Stimulated activated memory B cell treated with anti-CD40 and anti-IgM and Interleukin-4, amounts not matched to agents 10 μg/mL and 1 μg/mL and 100 μg/mL, for 72 hours (primary cell): ENCODE results near the gene SEH1L.
"Not testable (repeated sequence)": the region's sequence is repeated elsewhere in the genome, so short reads cannot be mapped to it uniquely, and the experiment has no call there.

Source experiments
- ATAC-seq: fragments of 150-1000 bp; cut with Tn5 transposase; 2 replicates; pipeline ENCODE4 v1.10.0; 2021
- H3K27ac Mint-ChIP-seq: one replicate; pipeline ENCODE4 v1.8.0; 2022; ENCODE audit warnings: mild to moderate bottlenecking, mixed read lengths
- H3K27me3 Mint-ChIP-seq: one replicate; pipeline ENCODE4 v1.8.0; 2022; ENCODE audit warnings: mixed read lengths
- H3K36me3 Mint-ChIP-seq: one replicate; pipeline ENCODE4 v1.8.0; 2022; ENCODE audit warnings: mixed read lengths
- H3K4me1 Mint-ChIP-seq: one replicate; pipeline ENCODE4 v1.8.0; 2022; ENCODE audit warnings: mixed read lengths
- H3K4me3 Mint-ChIP-seq: one replicate; pipeline ENCODE4 v1.8.0; 2022; ENCODE audit warnings: mild to moderate bottlenecking, moderate library complexity, mixed read lengths
- H3K9me3 Mint-ChIP-seq: one replicate; pipeline ENCODE4 v1.8.0; 2022; ENCODE audit warnings: mixed read lengths

SEH1L gene, protein sequence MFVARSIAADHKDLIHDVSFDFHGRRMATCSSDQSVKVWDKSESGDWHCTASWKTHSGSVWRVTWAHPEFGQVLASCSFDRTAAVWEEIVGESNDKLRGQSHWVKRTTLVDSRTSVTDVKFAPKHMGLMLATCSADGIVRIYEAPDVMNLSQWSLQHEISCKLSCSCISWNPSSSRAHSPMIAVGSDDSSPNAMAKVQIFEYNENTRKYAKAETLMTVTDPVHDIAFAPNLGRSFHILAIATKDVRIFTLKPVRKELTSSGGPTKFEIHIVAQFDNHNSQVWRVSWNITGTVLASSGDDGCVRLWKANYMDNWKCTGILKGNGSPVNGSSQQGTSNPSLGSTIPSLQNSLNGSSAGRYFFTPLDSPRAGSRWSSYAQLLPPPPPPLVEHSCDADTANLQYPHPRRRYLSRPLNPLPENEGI

DNA sequence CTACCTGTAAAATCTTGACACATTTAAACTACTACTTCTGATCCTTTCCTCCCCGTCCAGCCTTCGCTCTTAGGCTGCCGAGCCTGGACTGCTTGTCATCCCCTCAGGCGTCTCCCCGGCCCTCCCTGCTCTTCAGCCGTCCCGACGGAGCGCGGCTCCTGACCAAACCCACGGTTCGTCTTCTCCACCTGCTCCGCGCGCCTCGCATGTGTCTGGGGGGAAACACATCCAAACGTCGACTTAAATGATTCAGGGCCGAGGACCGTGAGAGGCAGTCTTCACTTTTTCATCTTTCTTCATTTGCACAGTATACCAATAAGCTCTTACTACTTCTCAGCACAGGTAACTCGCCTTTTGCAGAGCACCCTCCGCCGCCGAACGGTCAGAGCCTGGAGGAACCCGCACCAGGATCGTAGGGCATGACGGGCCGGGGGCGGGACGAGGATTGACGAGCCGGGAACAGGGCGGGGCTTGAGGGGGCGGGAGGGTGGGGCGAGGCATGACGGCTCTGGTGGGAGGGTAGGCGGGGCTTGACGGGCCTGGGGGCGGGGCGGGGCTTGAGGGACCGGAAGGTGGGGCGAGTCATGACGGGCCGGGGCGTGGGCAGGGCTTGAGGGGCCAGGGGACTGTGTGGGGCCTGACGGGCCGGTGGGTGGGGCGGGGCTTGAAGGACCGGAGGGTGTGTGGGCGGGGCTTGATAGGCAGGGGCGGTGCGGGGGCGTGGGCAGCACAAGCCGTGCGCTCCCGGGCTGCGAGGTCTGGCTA, at the start of gene SEH1L:
SEH1L (plus strand) TSS at position 727 of the 765 bp plus-strand sequence. CDS start 111 bp downstream, outside the sequence.
- Mint-ChIP-seq H3K36me3 (peaks cover 11% of the 10 kb centered on the region), H3K9me3 (no peaks in the 10 kb centered on the region), H3K4me1 (peaks cover 34% of the 10 kb centered on the region), H3K4me3 (peak within 1 kb of the TSS; percentile 91), H3K27ac (peak within 1 kb of the TSS; percentile 87), H3K27me3 (no peaks in the 10 kb centered on the region)
- ATAC-seq: peak; percentile 96

DNA sequence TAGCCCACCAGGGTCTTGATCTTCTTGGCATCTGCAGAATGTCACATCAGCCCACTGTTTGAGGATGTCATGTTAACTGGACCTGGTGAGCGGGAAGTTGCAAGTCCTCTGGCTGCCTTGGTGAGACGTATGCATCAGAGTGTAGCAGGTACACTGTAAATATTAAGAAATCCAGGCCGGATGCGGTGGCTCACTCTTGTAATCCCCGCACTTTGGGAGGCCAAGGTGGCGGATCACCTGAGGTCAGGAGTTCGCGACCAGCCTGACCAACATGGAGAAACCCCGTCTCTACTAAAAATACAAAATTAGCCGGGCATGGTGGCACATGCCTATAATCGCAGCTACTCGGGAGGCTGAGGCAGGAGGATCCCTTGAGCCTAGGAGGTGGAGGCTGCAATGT, 46.6 kb upstream of the SEH1L start:
- H3K4me1 Mint-ChIP-seq, H3K9me3 Mint-ChIP-seq, H3K36me3 Mint-ChIP-seq, H3K27ac Mint-ChIP-seq, H3K4me3 Mint-ChIP-seq, ATAC-seq: not testable (repeated sequence)
- H3K27me3 Mint-ChIP-seq: peaks cover 17% of the 10 kb centered on the region

DNA sequence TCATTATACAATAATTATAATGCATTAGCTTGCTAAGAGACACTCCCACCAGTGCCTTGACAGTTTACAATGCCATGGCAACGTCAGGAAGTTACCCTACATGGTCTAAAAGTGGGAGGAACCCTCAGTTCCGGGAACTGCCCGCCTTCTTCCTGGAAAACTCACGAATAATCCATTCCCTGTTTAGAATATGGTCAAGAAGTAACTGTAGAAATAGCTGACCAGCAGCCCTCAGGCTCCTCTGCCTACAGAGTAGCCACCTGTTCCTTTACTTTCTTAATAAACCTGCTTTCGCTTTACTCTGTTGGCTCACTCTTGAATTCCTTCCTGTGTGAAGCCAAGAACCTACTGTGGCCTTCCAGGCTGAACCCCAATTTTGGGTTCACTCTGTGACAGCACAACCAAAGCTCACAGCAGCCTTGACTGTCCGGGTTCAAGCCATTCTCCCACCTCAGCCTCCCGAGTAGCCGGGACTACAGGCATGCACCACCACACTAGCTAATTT, 43.7 kb upstream of the SEH1L start:
- Mint-ChIP-seq H3K9me3 (no peaks in the 10 kb centered on the region), H3K27me3 (peaks cover 24% of the 10 kb centered on the region), H3K4me3 (no peak overlapping the region), H3K36me3 (no peaks in the 10 kb centered on the region), H3K27ac (no peak overlapping the region), H3K4me1 (no peaks in the 10 kb centered on the region)
- ATAC-seq: no peak

DNA sequence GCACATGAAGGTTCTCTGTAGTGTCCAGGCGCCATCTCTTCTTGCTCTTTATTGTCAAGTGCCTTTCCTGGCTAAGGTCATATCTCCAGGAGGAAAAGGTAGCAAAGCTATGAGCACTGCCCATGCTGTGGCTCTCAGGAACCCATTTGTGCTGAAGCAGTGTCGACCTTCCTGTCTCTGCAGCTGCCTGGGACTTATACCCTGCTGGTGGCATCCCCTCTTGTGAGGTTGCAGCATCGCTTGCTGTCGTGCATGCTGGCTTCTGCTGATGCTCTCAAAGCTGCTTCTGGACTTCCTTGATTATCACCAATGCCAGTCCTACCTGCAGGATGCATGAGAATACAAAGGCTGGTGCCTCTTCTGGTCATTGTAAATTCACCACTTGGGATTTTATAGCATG, 41.7 kb upstream of the SEH1L start:
- Mint-ChIP-seq H3K4me1 (peaks cover 5% of the 10 kb centered on the region), H3K4me3 (no peak overlapping the region), H3K27ac (no peak overlapping the region), H3K36me3 (no peaks in the 10 kb centered on the region), H3K27me3 (peaks cover 18% of the 10 kb centered on the region), H3K9me3 (no peaks in the 10 kb centered on the region)
- no peak for ATAC-seq

DNA sequence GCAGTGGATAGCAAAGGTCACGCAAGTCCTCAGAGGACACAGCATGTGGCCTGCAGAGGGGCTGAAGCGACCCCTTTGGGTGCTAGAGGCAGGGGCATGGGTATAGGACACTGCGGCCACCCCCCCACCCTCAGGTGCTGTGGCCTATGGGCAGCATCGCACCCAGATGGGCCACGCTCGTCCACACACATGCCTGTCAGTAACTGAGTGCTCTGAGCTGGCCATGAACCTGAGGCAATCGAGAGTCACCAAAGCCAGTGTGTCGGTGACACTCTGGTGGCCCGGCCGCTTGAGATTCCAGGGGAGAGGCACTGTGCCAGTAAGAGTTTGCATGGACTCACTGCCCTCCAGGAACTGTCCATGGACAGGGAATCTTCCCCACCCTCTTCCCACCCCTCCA, 41.0 kb upstream of the SEH1L start:
- no peak overlapping the region for H3K4me3 Mint-ChIP-seq
- no peak overlapping the region for H3K27ac Mint-ChIP-seq
- no peak for ATAC-seq
- peaks cover 18% of the 10 kb centered on the region for H3K27me3 Mint-ChIP-seq
- no peaks in the 10 kb centered on the region for H3K36me3 Mint-ChIP-seq
- H3K4me1 Mint-ChIP-seq: peaks cover 10% of the 10 kb centered on the region
- no peaks in the 10 kb centered on the region for H3K9me3 Mint-ChIP-seq

DNA sequence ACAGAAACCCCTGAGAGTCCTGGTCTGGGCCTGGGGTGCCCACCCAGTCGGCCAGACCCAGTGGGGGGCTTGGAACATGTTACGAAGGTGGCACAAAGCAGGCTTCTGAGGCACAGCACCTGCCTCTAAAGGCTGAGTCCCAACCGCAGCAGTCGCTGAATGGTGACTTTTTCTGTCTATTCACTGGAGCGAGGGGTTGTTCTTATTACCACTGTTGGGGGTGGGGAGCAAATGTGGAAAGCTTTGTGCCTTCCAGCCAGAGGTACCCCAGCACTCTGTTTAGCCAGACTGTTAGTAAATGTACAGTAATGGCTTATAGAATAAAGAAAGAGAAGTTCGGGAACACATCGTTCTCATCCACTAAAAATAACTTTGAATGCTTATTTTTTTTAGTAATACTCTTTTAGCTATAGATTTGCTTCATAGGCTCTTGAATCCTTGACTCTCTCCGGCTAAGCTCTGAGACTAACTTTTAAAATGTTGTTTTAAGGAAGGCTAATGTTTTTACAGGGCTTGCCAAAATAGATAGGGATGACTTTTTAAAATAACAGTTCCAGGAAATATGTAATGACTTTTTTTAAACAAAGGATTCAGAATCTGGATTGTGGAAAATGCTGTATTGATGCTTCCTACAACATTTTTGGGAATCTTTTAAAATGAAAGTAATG, 40.4 kb upstream of the SEH1L start:
- Mint-ChIP-seq H3K27me3 (peaks cover 15% of the 10 kb centered on the region), H3K27ac (no peak overlapping the region), H3K9me3 (no peaks in the 10 kb centered on the region), H3K4me3 (no peak overlapping the region), H3K36me3 (no peaks in the 10 kb centered on the region), H3K4me1 (peaks cover 10% of the 10 kb centered on the region)
- no peak for ATAC-seq

DNA sequence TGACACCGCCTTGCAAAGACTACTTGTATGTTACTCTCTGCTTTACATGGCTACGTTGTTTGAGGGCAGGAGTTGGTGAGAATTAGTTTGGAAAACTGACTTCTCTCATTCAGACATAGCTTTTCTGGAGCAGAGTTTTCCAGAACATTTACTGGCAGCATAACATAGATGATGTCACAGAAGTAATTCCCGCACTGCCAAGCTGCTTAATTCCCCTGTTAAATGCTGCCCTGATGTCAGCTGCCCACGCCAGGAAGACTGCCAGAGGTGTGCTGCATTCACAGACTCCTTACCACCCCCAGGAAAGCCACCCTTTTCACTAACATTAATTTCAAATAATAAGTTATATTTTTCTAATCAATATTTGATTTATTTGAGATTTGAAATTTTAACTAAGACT, 39.1 kb upstream of the SEH1L start:
- no peaks in the 10 kb centered on the region for H3K9me3 Mint-ChIP-seq
- peaks cover 10% of the 10 kb centered on the region for H3K27me3 Mint-ChIP-seq
- peaks cover 10% of the 10 kb centered on the region for H3K4me1 Mint-ChIP-seq
- no peak overlapping the region for H3K27ac Mint-ChIP-seq
- H3K36me3 Mint-ChIP-seq: no peaks in the 10 kb centered on the region
- H3K4me3 Mint-ChIP-seq: no peak overlapping the region
- no peak for ATAC-seq

DNA sequence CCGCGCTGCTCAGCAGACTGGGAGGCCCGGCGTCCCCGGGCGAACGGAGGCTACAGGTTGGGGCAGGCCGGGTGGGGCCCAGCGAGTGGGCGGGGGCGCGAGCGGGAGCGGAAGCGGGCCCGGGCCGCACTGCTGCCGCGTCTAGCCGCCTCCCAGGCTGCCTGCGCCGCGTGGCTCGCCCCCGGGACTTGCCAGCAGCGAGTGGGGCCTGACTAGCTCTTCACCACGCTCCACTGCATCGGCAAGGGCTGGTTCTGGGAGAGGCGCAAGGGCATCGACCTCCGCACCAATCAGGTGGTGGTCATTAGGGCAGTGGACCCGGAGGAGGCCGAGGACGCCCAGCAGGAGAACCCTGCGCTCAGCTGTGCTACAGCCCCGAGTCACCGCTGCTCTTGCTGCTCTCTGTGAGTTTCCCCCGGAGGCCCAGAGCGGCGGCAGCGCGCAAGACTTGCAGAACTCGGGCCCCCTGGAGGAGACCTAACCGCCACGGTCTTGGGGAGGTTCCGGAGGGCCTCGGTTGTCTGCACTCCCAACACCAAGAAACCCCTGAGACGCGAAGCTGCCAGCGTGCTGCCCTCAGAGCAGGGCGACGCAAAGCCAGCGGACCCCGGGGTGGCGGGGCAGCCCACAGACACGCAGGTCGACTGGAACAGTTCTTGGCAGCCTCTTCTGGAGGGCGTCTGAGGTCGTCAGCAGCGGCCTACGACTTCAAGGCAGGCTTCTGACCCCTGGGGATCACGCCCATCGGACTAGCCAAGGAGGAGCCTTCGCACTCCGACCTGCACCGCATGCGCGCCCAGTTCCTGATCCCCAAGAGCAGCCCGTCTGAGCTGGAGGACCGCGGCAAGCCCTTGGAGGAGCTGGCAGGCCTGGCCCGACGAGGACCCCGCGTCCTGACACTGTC, 36.5 kb upstream of the SEH1L start:
- Mint-ChIP-seq H3K9me3 (no peaks in the 10 kb centered on the region), H3K27ac (peak overlapping the region; percentile 61), H3K27me3 (peaks cover 10% of the 10 kb centered on the region), H3K4me3 (peak overlapping the region; percentile 71), H3K4me1 (peaks cover 10% of the 10 kb centered on the region), H3K36me3 (no peaks in the 10 kb centered on the region)
- ATAC-seq: peak; percentile 85

DNA sequence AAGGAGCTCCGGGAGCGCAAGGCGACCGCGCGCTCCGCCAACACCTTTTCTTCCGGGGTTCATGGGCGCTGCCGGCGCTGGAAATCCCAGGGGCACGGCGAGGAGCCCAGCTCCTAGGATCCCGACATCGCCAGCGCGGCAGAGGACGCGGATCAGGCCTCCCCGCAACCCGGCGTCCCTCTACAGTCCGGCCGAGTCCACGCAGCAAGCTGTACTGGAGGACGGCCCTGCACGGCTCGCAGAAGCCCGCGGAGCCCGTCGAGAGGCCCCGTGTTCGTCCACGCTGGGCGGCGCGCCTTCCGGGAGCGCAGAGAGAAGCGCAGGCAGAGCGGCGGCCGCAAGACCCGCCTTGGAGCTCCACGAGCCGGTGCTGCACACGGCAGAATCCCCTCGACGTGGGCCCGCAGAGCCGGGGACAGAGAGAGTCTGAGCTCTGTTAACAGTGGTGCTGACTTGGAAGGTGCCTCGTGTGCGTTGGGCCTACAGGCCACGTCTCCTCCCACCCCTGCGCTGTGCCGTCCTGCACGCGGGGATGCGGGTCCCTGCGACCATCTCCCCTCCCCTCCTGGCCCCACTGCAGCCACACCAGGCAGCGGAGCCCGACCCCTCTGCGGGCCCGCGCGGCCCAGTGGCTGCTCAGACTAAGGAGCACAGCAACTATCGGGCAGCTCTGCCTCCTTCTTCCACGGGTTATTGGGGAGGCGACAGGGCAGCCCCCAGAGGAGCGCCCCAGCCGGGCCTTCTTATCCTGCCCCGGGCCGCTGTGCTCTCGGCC, 35.7 kb upstream of the SEH1L start:
- peak; percentile 25 for ATAC-seq
- Mint-ChIP-seq H3K27ac (no peak overlapping the region), H3K4me3 (peak overlapping the region; percentile 71), H3K36me3 (no peaks in the 10 kb centered on the region), H3K9me3 (no peaks in the 10 kb centered on the region), H3K4me1 (peaks cover 10% of the 10 kb centered on the region), H3K27me3 (peaks cover 5% of the 10 kb centered on the region)

DNA sequence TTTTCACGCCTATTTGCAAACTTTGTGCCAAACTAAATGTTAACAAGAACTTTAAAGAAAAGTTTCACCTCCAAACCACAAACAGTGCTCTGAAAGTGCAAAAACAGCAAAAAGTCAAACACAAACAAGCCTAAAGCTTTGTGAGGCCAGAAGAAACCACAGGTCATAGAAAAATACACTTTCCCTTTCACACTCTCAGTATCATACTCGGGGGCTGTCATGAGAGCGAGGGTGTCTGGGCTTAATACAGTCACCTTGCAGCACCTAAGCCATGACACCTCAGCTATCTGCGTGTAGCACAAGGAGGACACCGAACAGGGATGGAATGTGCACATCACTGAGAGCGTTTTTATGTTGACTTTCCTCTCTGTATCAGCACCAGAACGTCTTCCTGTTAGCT, 26.6 kb upstream of the SEH1L start:
- no peak for ATAC-seq
- no peak overlapping the region for H3K4me3 Mint-ChIP-seq
- no peaks in the 10 kb centered on the region for H3K36me3 Mint-ChIP-seq
- no peaks in the 10 kb centered on the region for H3K4me1 Mint-ChIP-seq
- no peaks in the 10 kb centered on the region for H3K9me3 Mint-ChIP-seq
- peaks cover 7% of the 10 kb centered on the region for H3K27me3 Mint-ChIP-seq
- no peak overlapping the region for H3K27ac Mint-ChIP-seq

DNA sequence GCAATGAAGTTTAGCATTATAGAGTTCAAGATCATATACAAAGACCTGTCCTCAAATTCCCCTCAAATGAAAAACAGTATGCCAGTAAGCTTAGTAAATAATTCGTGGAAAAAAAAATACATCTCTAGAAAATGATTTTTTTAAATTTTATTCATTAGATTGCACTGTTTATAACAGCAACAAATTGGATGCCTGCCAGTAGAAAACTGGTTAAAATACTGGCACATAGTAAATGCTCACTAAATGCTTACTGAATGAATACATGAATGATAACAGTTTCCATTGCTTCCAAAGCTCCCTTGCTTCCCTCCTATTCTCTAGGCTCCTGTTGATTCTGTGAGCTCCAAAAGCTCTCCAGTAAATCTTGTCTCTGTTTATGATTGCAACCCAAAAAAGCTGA, 25.5 kb upstream of the SEH1L start:
- Mint-ChIP-seq H3K4me3 (no peak overlapping the region), H3K27ac (no peak overlapping the region)
- ATAC-seq: no peak

DNA sequence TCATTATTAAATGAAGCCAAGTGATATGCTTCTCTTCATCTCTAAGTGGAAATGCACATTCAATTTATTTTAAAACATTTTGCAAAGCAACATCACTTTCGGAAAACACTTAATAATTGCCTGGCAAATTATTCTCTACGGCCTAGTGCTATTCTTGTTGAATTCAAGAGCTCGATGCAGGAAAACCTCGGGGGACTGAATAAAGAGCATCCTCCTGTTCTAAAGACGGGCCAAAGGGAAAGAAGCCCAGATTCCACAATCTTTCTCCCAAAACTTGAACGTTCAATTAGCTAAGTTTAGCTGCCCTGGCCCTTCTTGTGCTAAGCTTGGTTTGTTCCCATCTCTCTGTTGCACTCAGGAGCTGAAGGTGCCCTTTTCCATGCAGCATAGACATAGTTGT, 23.2 kb upstream of the SEH1L start:
- Mint-ChIP-seq H3K27ac (no peak overlapping the region), H3K9me3 (no peaks in the 10 kb centered on the region), H3K4me3 (no peak overlapping the region), H3K27me3 (peaks cover 4% of the 10 kb centered on the region), H3K36me3 (no peaks in the 10 kb centered on the region), H3K4me1 (no peaks in the 10 kb centered on the region)
- no peak for ATAC-seq

More for the DNA sequence above, 25.5 kb upstream of the SEH1L start:
- H3K4me1 Mint-ChIP-seq: no peaks in the 10 kb centered on the region
- H3K36me3 Mint-ChIP-seq: no peaks in the 10 kb centered on the region
- no peaks in the 10 kb centered on the region for H3K9me3 Mint-ChIP-seq
- H3K27me3 Mint-ChIP-seq: peaks cover 7% of the 10 kb centered on the region

DNA sequence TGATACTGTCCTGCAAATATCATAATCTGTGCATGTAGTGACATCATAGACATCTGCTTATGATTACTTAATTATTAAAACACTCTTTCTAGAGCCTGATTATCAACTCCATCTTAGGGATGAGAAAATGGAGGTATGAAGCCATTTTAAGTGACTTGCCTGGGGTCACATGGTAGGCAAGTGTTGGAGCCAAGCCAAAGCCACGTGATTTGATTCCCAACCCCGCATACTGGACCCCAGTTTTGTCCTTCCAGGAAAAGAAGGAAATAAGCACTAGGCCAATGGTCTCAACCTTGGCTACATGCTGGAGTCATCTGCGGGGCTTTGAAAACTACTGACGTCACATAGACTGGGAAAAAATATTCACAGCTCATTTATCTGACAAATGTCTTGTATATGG, 19.6 kb upstream of the SEH1L start:
- Mint-ChIP-seq H3K4me3 (no peak overlapping the region), H3K9me3 (no peaks in the 10 kb centered on the region)

DNA sequence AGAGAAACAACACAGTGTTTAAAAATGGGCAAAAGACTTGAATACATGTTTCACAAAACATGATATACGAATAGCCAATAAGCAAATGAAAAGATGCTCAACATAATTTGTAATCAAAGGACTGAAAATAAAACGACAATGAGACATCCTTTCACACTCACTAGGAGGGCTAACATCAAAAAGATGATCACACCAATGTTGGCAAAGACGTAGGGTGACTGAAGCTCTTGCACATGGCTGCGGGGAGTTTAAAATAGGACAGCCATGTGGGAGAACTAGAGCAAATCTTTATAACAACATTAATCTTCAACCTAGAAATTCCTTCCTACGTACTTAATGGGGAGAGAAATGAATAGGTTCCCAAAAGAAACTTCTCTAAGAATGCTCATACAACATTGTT, 19.2 kb upstream of the SEH1L start:
- no peak for ATAC-seq
- Mint-ChIP-seq H3K4me3 (no peak overlapping the region), H3K27ac (no peak overlapping the region), H3K36me3 (no peaks in the 10 kb centered on the region), H3K27me3 (no peaks in the 10 kb centered on the region), H3K9me3 (no peaks in the 10 kb centered on the region), H3K4me1 (no peaks in the 10 kb centered on the region)

More for the DNA sequence above, 19.6 kb upstream of the SEH1L start:
- H3K27ac Mint-ChIP-seq: no peak overlapping the region
- no peaks in the 10 kb centered on the region for H3K36me3 Mint-ChIP-seq
- ATAC-seq: no peak
- H3K27me3 Mint-ChIP-seq: no peaks in the 10 kb centered on the region
- no peaks in the 10 kb centered on the region for H3K4me1 Mint-ChIP-seq
